Urothelium cell line (cell line): ENCODE measurements around the gene TRIOBP.
A peak's percentile ranks its signal among the peaks of the same experiment; 100 is the strongest.
"Not testable (repeated sequence)": the region's sequence is repeated elsewhere in the genome, so short reads cannot be mapped to it uniquely, and the experiment has no call there.

ENCODE experiments used
- DNase-seq: peaks from one replicate; pipeline ENCODE4 v3.0.0; 2011; ENCODE audit warnings: low spot score, mixed read lengths
- FAIRE-seq: peaks from 2 replicates; lab custom pipeline; 2011; peaks lifted over from hg19 to GRCh38; lab: Jason Lieb, UNC

Gene TRIOBP, protein sequence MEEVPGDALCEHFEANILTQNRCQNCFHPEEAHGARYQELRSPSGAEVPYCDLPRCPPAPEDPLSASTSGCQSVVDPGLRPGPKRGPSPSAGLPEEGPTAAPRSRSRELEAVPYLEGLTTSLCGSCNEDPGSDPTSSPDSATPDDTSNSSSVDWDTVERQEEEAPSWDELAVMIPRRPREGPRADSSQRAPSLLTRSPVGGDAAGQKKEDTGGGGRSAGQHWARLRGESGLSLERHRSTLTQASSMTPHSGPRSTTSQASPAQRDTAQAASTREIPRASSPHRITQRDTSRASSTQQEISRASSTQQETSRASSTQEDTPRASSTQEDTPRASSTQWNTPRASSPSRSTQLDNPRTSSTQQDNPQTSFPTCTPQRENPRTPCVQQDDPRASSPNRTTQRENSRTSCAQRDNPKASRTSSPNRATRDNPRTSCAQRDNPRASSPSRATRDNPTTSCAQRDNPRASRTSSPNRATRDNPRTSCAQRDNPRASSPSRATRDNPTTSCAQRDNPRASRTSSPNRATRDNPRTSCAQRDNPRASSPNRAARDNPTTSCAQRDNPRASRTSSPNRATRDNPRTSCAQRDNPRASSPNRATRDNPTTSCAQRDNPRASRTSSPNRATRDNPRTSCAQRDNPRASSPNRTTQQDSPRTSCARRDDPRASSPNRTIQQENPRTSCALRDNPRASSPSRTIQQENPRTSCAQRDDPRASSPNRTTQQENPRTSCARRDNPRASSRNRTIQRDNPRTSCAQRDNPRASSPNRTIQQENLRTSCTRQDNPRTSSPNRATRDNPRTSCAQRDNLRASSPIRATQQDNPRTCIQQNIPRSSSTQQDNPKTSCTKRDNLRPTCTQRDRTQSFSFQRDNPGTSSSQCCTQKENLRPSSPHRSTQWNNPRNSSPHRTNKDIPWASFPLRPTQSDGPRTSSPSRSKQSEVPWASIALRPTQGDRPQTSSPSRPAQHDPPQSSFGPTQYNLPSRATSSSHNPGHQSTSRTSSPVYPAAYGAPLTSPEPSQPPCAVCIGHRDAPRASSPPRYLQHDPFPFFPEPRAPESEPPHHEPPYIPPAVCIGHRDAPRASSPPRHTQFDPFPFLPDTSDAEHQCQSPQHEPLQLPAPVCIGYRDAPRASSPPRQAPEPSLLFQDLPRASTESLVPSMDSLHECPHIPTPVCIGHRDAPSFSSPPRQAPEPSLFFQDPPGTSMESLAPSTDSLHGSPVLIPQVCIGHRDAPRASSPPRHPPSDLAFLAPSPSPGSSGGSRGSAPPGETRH (N-terminal part only)

GRCh38 chr22:37696657-37697537, at the start of gene TRIOBP:
Gene TRIOBP, plus strand, starts transcription at chr22:37697048. Its CDS starts 4,318 bp downstream, at chr22:37701366.
- FAIRE-seq (no peak), DNase-seq (no peak)

DNA sequence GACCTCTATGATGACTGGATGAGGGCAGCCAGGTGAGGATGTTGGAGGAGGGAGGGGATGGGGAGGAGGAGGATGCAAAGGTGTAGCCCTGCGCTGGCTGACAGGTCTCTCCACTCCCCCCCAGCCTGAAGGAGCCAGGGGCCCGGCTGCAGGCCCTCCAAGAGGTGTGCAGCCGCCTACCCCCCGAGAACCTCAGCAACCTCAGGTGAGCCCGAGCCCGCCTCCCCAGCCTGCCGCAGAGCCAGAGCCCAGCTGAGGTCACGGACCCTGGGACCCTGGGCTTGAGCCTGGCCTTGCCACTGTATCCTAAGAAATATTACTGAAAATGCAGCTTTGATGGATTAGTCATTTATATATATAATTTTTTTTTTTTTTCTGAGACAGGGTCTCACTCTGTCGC, 49.5 kb upstream of the TRIOBP start:
- DNase-seq (no peak), FAIRE-seq (no peak)

DNA sequence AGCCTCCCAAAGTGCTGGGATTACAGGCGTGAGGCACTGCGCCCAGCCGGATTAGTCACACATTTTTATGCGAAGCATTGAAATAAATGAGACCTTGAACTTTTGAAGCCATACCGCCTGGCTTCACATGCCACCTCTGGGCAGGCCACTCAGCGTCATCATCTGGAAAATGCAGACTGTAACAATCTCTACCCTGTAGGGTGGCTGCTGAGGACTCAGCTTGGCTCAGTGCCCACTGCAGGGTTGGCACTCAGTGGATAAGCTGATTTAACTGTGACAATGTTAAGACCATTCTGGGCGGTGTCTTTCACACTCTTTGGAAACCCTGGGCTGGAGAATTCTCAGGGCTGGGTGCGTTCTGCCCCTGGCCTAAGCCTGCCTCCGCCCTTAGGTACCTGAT, 48.9 kb upstream of the TRIOBP start:
- DNase-seq: no peak
- no peak for FAIRE-seq

- FAIRE-seq (no peak), DNase-seq (no peak)
Measured at GRCh38 chr22:37650463-37651136, 46.2 kb upstream of the TRIOBP start.

- no peak for FAIRE-seq
- no peak for DNase-seq
Measured at GRCh38 chr22:37654563-37655251, 42.1 kb upstream of the TRIOBP start.

- FAIRE-seq (no peak), DNase-seq (no peak)
Measured at GRCh38 chr22:37655252-37655563, 41.6 kb upstream of the TRIOBP start.

DNA sequence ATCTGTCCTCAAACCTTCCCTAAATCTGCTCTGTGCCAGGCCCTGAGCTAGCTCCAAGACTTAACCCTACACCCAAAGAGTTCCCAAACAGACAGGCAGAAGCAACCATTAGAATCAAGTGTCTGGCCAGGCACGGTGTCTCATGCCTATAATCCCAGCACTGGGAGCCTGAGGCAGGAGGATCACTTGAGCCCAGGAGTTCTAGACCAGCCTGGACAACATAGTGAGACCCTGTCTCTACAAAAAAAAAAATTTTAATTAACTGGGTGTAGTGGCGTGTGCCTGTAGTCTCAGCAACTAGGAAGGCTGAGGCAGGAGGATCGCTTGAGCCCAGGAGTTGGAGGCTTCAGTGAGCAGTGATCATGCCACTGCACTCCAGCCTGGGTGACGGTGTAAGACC, 40.3 kb upstream of the TRIOBP start:
- DNase-seq, FAIRE-seq: not testable (repeated sequence)

DNA sequence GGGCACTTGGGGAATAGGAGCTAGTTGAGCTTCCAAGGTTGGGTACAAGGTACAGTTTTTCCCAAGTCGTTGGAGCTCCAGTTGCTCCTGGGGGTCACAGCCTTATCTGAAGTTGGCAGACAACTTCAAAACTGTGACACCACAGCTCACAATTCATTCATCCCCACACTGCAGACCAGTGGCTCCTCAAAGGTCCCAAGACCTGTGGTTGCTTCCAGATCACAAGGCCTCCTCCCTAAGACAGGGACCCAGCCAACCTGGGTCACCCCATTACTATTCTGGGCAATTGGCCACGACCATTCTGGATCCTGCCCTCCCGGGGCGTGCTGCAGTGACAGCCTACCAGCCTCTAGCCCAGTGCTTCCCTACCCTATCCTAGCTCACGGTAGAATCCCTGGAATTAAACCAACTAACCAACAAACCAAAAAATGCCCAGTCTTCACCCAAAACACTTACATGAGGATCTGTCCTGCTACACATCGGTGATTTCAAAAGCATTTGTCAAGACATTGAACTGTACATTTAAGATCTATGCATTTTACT, 39.2 kb upstream of the TRIOBP start:
- FAIRE-seq: no peak

GRCh38 chr22:37658133-37659065, 38.4 kb upstream of the TRIOBP start, which contains the start of gene PDXP:
Gene PDXP, plus strand, starts transcription at chr22:37658723. Its CDS starts 60 bp downstream, at chr22:37658783.
- FAIRE-seq (peak; percentile 98), DNase-seq (peak; percentile 99)

More for the DNA sequence above, 39.2 kb upstream of the TRIOBP start:
- DNase-seq: no peak

GRCh38 chr22:37659066-37659896, 37.6 kb upstream of the TRIOBP start:
- FAIRE-seq (peak; percentile 71), DNase-seq (peak; percentile 60)

GRCh38 chr22:37659897-37660708, 36.7 kb upstream of the TRIOBP start:
- FAIRE-seq (peak; percentile 58), DNase-seq (no peak)

DNA sequence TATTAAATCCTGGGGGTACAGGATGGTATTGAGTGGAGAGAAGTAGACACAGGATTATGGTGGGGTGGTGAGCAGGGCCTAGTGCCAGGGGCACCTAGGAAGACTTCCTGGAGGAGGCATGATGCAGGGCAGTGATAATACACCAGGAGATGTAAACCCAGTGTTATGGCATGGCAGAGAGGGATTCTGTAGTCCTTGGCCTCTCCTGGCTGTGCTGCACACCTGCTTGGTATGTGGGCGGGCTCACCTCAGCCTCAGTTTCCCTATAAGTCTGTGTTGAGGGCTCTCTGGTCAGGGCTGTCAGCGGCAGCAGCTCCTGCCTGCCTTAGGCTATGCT, 36.2 kb upstream of the TRIOBP start:
- FAIRE-seq: no peak

DNA sequence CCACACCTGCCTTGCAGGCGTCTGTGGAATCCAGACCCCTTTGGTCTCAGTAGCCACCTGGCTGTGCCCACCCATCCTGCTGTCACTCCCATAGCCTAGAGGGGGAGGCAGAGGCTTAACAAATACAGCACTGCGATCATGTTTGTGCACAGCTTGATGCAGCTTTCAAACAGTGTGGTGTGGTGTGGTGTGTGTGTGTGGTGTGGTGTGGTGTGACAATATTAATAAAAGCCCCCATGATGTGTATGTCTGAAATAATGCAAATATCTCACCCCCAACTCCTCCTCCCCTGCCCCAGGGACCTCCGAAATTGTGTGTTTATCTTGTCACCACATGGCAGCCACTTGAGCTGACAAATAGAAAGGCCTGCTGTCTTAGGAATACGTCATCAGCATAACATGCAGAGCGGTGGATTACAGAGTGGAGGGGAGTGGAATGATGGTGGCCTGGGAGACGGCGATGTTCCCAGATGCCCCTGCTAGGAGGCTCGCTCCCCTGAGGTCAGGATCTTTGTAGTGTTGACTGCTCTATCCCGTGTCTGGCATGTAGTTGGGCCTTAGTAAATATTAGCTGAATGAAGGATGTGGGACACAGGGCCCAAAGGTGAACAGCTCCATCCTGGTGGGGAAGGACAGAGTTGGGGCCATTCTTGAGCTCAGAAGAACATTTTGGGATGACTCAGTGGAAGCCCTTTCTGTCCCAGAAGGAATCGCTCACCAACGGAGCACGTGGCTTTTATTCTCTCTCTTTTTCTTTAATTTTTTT, 35.5 kb upstream of the TRIOBP start:
- FAIRE-seq (peak; percentile 48), DNase-seq (no peak)

More for the DNA sequence above, 36.2 kb upstream of the TRIOBP start:
- no peak for DNase-seq

GRCh38 chr22:37662039-37662438, 34.8 kb upstream of the TRIOBP start:
- FAIRE-seq (no peak), DNase-seq (no peak)

- DNase-seq: no peak
- no peak for FAIRE-seq
Measured at GRCh38 chr22:37663521-37664140, 33.2 kb upstream of the TRIOBP start.
